HEK293 (cell line): Measurements from ENCODE around the gene TPST1.

Experiments used
- CTCF ChIA-PET: fragments of 350-600 bp; formaldehyde crosslinking; extraction: SDS; loops from one replicate; lab custom pipeline; 2021; ENCODE audit warnings: antibody characterized with exemption; lab: Yijun Ruan, JAX
- POLR2A ChIA-PET: fragments of 300-600 bp; formaldehyde crosslinking; extraction: SDS; loops from one replicate; lab custom pipeline; 2020; ENCODE audit warnings: antibody characterized with exemption, inconsistent platforms; lab: Yijun Ruan, JAX
- H3K27ac ChIP-seq: fragments of 200-500 bp; sonication (Bioruptor generic); 2 replicates; pipeline ENCODE4 v1.5.1; 2014; ENCODE audit warnings: low read depth, low read length, control low read depth, inconsistent platforms; ENCODE audit errors: extremely low read depth
- H3K36me3 ChIP-seq, 2 experiments: fragments of 200-500 bp in 1 of 2; sonication (Bioruptor generic) in 1 of 2; 1 replicate in 1 of 2; 2 replicates in 1 of 2; pipeline ENCODE4 v1.5.1; 2014 to 2017; ENCODE audit warnings: inconsistent platforms in 2 of 2, low read length in 2 of 2; ENCODE audit not compliant: control insufficient read depth in 2 of 2, insufficient read depth in 1 of 2
- H3K4me1 ChIP-seq: fragments of 200-500 bp; sonication (Bioruptor generic); 2 replicates; pipeline ENCODE4 v1.5.1; 2014; ENCODE audit warnings: mild to moderate bottlenecking, low read length, inconsistent platforms; ENCODE audit not compliant: control insufficient read depth, insufficient read depth
- H3K4me3 ChIP-seq: 2 replicates; pipeline ENCODE4 v1.5.1; 2011; ENCODE audit warnings: low read depth, mild to moderate bottlenecking, control low read depth, low read length, moderate library complexity
- H3K9me3 ChIP-seq: fragments of 200-500 bp; sonication (Bioruptor generic); 2 replicates; pipeline ENCODE4 v1.5.1; 2014; ENCODE audit warnings: low read depth, low read length, inconsistent platforms; ENCODE audit not compliant: control insufficient read depth, insufficient read depth
- BCL11B ChIP-seq: fragments of 450-650 bp; formaldehyde crosslinking; IDR thresholded peaks from 2 replicates; pipeline ENCODE4 v1.5.1; 2016; ENCODE audit warnings: low read depth, missing biosample characterization, missing genetic modification characterization
- KLF1 ChIP-seq: fragments of 450-650 bp; formaldehyde crosslinking; IDR thresholded peaks from 2 replicates; pipeline ENCODE4 v1.5.1; 2016; ENCODE audit warnings: missing biosample characterization, missing genetic modification characterization
- KLF10 ChIP-seq: fragments of 450-650 bp; IDR thresholded peaks from 2 replicates; pipeline ENCODE4 v1.5.1; 2018; ENCODE audit warnings: missing biosample characterization, mild to moderate bottlenecking, missing genetic modification characterization
- MEIS1 ChIP-seq: sonication (generic); formaldehyde crosslinking; IDR thresholded peaks from 2 replicates; pipeline ENCODE4 v1.8.1; 2022; ENCODE audit warnings: missing genetic modification reagents, mild to moderate bottlenecking, borderline replicate concordance
- SP2 ChIP-seq: fragments of 450-650 bp; formaldehyde crosslinking; IDR thresholded peaks from 2 replicates; pipeline ENCODE4 v1.5.1; 2016; ENCODE audit warnings: missing biosample characterization, missing genetic modification characterization
- WT1 ChIP-seq: fragments of 450-650 bp; formaldehyde crosslinking; IDR thresholded peaks from 2 replicates; pipeline ENCODE4 v1.5.1; 2016; ENCODE audit warnings: missing biosample characterization, missing genetic modification characterization
- YY1 ChIP-seq: fragments of 450-650 bp; formaldehyde crosslinking; IDR thresholded peaks from 2 replicates; pipeline ENCODE4 v1.5.1; 2018; ENCODE audit warnings: missing biosample characterization, missing genetic modification characterization
- ZBTB21 ChIP-seq: fragments of 450-650 bp; formaldehyde crosslinking; IDR thresholded peaks from 2 replicates; pipeline ENCODE4 v1.5.1; 2017; ENCODE audit warnings: missing biosample characterization, missing genetic modification characterization
- ZNF155 ChIP-seq: fragments of 450-650 bp; formaldehyde crosslinking; IDR thresholded peaks from 2 replicates; pipeline ENCODE4 v1.5.1; 2016; ENCODE audit warnings: missing biosample characterization, missing genetic modification characterization
- ZNF2 ChIP-seq: fragments of 450-650 bp; formaldehyde crosslinking; IDR thresholded peaks from 2 replicates; pipeline ENCODE4 v1.5.1; 2016; ENCODE audit warnings: missing biosample characterization, missing genetic modification characterization
- ZNF221 ChIP-seq: fragments of 450-650 bp; formaldehyde crosslinking; IDR thresholded peaks from 2 replicates; pipeline ENCODE4 v1.5.1; 2017; ENCODE audit warnings: missing biosample characterization, missing genetic modification characterization, borderline replicate concordance
- ZNF391 ChIP-seq: fragments of 450-650 bp; formaldehyde crosslinking; IDR thresholded peaks from 2 replicates; pipeline ENCODE4 v1.5.1; 2016; ENCODE audit warnings: low read depth, missing biosample characterization, missing genetic modification characterization, borderline replicate concordance
- ZNF394 ChIP-seq: fragments of 450-650 bp; formaldehyde crosslinking; IDR thresholded peaks from 2 replicates; pipeline ENCODE4 v1.5.1; 2016; ENCODE audit warnings: missing biosample characterization, missing genetic modification characterization, mild to moderate bottlenecking, moderate library complexity, borderline replicate concordance
- ZNF548 ChIP-seq: fragments of 450-650 bp; formaldehyde crosslinking; IDR thresholded peaks from 2 replicates; pipeline ENCODE4 v1.5.1; 2016; ENCODE audit warnings: missing biosample characterization, missing genetic modification characterization
- ZNF623 ChIP-seq: fragments of 450-650 bp; formaldehyde crosslinking; IDR thresholded peaks from 2 replicates; pipeline ENCODE4 v1.5.1; 2016; ENCODE audit warnings: missing biosample characterization, missing genetic modification characterization
- ZNF626 ChIP-seq: fragments of 450-650 bp; sonication (Bioruptor Pico); formaldehyde crosslinking; IDR thresholded peaks from 2 replicates; pipeline ENCODE4 v1.5.1; 2018; ENCODE audit warnings: missing biosample characterization, missing genetic modification characterization, inconsistent platforms
- ZNF658 ChIP-seq: fragments of 450-650 bp; formaldehyde crosslinking; IDR thresholded peaks from 2 replicates; pipeline ENCODE4; 2016; ENCODE audit warnings: missing biosample characterization, missing genetic modification characterization
- ZNF660 ChIP-seq: fragments of 450-650 bp; IDR thresholded peaks from 2 replicates; pipeline ENCODE4 v1.5.1; 2018; ENCODE audit warnings: missing biosample characterization, mild to moderate bottlenecking, missing genetic modification characterization
- TF ChIP-seq, protein P1 (sequence below): fragments of 450-650 bp; formaldehyde crosslinking; IDR thresholded peaks from 2 replicates; pipeline ENCODE4 v1.5.1; 2016; ENCODE audit warnings: missing biosample characterization, missing genetic modification characterization, low read depth
- TF ChIP-seq, protein P2 (sequence below): fragments of 450-650 bp; formaldehyde crosslinking; IDR thresholded peaks from 2 replicates; pipeline ENCODE4 v1.5.1; 2016; ENCODE audit warnings: missing biosample characterization, missing genetic modification characterization
- TF ChIP-seq, protein P3 (sequence below): fragments of 450-650 bp; formaldehyde crosslinking; IDR thresholded peaks from 2 replicates; pipeline ENCODE4 v1.5.1; 2016; ENCODE audit warnings: missing biosample characterization, missing genetic modification characterization
- TF ChIP-seq, protein P4 (sequence below): fragments of 450-650 bp; formaldehyde crosslinking; IDR thresholded peaks from 2 replicates; pipeline ENCODE4 v1.5.1; 2016; ENCODE audit warnings: missing biosample characterization, missing genetic modification characterization

The TPST1 gene

DNA sequence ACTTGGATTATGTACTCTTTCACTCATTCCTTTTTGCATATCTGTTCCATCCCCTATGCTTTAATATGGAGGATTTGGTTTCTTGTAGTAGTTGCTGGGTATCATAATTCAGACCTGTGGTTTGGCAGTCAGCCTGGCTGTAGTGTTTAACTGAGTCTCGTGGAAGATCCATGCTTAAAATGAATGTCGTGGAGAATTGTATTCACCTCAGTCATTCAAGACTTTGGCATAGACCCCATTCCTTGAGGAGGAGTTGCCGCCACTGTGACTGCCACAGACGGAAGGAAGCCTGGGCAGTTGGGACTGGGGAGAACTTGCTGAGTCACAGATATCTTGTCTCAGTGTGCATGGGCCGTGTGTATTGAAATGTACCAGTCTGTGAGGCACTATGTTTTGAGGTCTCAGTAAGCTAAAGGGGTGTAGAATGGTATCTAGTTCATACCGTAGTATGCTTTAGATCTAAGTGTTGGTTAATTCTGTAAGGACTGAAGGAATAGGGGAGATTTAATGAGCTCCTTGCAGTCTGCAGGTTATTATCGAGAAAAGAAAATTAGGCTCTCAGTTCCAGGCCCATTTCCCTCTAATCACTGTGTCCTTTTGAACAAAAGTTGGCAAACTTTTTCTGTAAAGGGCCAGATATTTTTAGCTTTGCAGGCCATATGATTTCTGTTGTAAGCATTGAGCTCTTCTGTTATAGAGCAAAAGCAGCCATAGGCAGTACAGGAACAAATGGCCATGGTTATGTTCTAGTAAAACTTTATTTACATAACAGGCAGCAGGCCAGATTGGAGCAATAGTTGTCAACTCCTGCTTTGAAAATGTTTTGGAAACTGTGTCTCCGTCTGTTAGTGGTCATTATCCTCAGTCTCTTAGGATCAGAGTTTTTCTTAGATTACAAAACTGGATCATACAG lies 76.8 kb downstream of the TPST1 start (continued):
- TF ChIP-seq, protein P1, sequence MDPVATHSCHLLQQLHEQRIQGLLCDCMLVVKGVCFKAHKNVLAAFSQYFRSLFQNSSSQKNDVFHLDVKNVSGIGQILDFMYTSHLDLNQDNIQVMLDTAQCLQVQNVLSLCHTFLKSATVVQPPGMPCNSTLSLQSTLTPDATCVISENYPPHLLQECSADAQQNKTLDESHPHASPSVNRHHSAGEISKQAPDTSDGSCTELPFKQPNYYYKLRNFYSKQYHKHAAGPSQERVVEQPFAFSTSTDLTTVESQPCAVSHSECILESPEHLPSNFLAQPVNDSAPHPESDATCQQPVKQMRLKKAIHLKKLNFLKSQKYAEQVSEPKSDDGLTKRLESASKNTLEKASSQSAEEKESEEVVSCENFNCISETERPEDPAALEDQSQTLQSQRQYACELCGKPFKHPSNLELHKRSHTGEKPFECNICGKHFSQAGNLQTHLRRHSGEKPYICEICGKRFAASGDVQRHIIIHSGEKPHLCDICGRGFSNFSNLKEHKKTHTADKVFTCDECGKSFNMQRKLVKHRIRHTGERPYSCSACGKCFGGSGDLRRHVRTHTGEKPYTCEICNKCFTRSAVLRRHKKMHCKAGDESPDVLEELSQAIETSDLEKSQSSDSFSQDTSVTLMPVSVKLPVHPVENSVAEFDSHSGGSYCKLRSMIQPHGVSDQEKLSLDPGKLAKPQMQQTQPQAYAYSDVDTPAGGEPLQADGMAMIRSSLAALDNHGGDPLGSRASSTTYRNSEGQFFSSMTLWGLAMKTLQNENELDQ (tag by site-specific recombination) = no peak
- TF ChIP-seq ZBTB21 (no peak), YY1 (tag by site-specific recombination) (no peak), ZNF658 (tag by site-specific recombination) (no peak), ZNF391 (no peak), ZNF2 (tag by site-specific recombination) (no peak), ZNF623 (no peak), KLF1 (tag by site-specific recombination) (no peak)

DNA sequence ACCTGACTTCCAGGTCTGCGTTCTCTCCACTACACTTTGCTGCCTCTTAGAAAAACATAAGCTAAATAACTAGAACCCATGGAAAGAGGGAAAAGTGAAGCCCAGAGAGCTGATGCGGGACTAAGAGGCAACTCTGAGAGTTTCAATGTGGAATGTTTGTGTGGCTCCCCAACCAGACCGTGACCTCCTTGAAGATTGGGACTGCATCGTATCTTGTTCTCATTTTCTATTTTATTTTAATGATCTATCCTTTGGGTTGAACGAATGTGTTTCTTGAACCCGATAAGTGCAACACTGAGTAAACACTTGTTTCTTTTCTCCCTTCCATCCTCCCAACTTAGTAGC lies 77.4 kb downstream of the TPST1 start:
- no peak overlapping the region for H3K27ac ChIP-seq
- TF ChIP-seq BCL11B (tag by site-specific recombination) (no peak), WT1 (tag by site-specific recombination) (no peak), ZNF221 (tag by site-specific recombination) (no peak), ZNF660 (tag by site-specific recombination) (no peak), ZNF155 (tag by site-specific recombination) (no peak), ZNF394 (tag by site-specific recombination) (no peak), ZNF626 (tag by site-specific recombination) (no peak), MEIS1 (CRISPR knock-in tag) (no peak), KLF10 (tag by site-specific recombination) (no peak), SP2 (tag by site-specific recombination) (no peak), ZNF548 (tag by site-specific recombination) (no peak), ZNF391 (no peak)
- TF ChIP-seq, protein P2, sequence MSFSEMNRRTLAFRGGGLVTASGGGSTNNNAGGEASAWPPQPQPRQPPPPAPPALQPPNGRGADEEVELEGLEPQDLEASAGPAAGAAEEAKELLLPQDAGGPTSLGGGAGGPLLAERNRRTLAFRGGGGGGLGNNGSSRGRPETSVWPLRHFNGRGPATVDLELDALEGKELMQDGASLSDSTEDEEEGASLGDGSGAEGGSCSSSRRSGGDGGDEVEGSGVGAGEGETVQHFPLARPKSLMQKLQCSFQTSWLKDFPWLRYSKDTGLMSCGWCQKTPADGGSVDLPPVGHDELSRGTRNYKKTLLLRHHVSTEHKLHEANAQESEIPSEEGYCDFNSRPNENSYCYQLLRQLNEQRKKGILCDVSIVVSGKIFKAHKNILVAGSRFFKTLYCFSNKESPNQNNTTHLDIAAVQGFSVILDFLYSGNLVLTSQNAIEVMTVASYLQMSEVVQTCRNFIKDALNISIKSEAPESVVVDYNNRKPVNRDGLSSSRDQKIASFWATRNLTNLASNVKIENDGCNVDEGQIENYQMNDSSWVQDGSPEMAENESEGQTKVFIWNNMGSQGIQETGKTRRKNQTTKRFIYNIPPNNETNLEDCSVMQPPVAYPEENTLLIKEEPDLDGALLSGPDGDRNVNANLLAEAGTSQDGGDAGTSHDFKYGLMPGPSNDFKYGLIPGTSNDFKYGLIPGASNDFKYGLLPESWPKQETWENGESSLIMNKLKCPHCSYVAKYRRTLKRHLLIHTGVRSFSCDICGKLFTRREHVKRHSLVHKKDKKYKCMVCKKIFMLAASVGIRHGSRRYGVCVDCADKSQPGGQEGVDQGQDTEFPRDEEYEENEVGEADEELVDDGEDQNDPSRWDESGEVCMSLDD (tag by site-specific recombination) = no peak
- TF ChIP-seq, protein P3, sequence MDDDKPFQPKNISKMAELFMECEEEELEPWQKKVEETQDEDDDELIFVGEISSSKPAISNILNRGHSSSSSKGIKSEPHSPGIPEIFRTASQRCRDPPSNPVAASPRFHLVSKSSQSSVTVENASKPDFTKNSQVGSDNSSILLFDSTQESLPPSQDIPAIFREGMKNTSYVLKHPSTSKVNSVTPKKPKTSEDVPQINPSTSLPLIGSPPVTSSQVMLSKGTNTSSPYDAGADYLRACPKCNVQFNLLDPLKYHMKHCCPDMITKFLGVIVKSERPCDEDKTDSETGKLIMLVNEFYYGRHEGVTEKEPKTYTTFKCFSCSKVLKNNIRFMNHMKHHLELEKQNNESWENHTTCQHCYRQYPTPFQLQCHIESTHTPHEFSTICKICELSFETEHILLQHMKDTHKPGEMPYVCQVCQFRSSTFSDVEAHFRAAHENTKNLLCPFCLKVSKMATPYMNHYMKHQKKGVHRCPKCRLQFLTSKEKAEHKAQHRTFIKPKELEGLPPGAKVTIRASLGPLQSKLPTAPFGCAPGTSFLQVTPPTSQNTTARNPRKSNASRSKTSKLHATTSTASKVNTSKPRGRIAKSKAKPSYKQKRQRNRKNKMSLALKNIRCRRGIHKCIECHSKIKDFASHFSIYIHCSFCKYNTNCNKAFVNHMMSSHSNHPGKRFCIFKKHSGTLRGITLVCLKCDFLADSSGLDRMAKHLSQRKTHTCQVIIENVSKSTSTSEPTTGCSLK (tag by site-specific recombination) = no peak
- TF ChIP-seq, protein P4, sequence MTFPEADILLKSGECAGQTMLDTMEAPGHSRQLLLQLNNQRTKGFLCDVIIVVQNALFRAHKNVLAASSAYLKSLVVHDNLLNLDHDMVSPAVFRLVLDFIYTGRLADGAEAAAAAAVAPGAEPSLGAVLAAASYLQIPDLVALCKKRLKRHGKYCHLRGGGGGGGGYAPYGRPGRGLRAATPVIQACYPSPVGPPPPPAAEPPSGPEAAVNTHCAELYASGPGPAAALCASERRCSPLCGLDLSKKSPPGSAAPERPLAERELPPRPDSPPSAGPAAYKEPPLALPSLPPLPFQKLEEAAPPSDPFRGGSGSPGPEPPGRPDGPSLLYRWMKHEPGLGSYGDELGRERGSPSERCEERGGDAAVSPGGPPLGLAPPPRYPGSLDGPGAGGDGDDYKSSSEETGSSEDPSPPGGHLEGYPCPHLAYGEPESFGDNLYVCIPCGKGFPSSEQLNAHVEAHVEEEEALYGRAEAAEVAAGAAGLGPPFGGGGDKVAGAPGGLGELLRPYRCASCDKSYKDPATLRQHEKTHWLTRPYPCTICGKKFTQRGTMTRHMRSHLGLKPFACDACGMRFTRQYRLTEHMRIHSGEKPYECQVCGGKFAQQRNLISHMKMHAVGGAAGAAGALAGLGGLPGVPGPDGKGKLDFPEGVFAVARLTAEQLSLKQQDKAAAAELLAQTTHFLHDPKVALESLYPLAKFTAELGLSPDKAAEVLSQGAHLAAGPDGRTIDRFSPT (tag by site-specific recombination) = no peak

More for the DNA sequence above, 77.4 kb downstream of the TPST1 start:
- Histone ChIP-seq H3K4me3 (no peak overlapping the region), H3K36me3 (no peaks in the 10 kb centered on the region), H3K4me1 (peaks cover 5% of the 10 kb centered on the region; the same call in 1 of the 2 replicates), H3K9me3 (no peaks in the 10 kb centered on the region)
- CTCF ChIA-PET = interaction anchor here (1.0 kb wide), 1 partner anchor 24 kb away, joined by 3 read pairs; no protein-coding TSS in a partner anchor
- POLR2A ChIA-PET = interaction anchor here (0.6 to 1.3 kb wide), 3 partner anchors 17 to 211 kb away, joined by 3 to 6 read pairs (median 3); partner anchors contain the start of gene TPST1
